Measurements from ENCODE around the gene C4orf33.
"Not testable (repeated sequence)": the region's sequence is repeated elsewhere in the genome, so short reads cannot be mapped to it uniquely, and the experiment has no call there.

C4orf33 gene, protein sequence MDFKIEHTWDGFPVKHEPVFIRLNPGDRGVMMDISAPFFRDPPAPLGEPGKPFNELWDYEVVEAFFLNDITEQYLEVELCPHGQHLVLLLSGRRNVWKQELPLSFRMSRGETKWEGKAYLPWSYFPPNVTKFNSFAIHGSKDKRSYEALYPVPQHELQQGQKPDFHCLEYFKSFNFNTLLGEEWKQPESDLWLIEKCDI

GRCh38 chr4:129095811-129096454 lies at the start of gene C4orf33:
Gene C4orf33, plus strand, starts transcription at chr4:129096152. Its CDS starts 6,459 bp downstream, at chr4:129102611.
- intact Hi-C loops (cut with DNase I), result loop anchor here (5.0 kb wide), 1 partner anchor 234 kb away; no protein-coding TSS in a partner anchor
- peak in 7 of 10 donors; percentile 18 to 90 (median 44) for DNase-seq

DNA sequence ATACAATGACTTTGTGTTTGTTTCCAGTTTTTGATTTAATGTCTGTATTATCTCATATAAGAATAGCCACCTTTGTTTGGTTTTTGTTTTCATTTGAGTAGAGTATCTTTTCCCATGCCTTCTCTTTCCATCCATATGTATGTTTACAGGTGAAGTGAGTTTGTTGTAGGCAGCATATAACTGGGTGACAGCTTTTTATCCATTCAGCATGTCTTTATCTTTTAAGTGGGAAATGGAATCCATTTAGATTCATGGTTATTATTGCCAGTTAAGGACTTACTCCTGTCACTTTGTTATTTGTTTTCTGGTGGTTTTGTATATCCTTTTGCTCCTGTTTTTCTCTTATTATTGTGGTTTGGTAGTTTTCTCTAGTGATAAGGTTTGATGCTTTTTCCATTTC lies 36.9 kb upstream of the C4orf33 start:
- no peak for DNase-seq
- intact Hi-C loops (cut with DNase I), result no loop called here

DNA sequence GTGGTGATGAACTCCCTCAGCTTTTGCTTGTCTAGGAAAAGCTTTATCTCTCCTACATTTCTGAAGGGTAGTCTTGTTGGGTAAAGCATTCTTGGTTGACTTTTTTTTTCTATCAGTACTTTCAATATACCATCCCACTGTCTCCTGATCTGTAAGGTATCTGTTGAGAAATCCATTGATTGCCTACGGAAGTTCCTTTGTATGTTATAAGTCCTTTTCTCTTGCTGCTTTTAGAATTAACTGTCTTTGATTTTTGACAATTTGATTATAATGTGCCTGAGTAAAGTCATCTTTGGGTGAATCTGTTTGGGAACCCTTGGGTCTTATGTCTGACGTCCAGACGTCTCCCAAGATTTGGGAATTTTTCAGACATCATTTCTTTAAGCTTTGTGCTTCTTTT lies 33.4 kb upstream of the C4orf33 start:
- intact Hi-C loops (cut with DNase I), result no loop called here
- no peak for DNase-seq

DNA sequence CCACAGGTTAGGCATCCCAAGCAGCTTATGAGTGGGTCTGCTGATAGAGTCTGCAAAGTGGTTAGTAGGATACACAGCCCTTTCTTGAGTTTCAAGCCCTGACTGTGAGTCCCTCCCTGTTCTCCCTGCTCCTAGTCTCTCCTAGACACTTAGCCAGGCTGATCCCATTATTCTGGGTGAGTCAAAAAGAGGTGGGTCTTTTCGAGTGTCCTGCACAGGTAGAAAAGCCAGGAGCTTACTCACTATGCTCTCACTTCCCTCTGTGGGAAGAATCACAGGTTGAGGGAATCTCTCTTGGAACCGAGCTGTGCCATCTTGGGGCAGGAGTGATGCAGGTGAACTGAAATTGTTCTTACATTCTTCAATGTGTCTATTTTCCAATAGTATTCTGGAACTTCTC lies 32.3 kb upstream of the C4orf33 start:
- DNase-seq, result no peak
- intact Hi-C loops (cut with DNase I), result no loop called here

- intact Hi-C loops (cut with DNase I), result no loop called here
- no peak for DNase-seq
Observed at GRCh38 chr4:129064717-129065116, 31.2 kb upstream of the C4orf33 start.

DNA sequence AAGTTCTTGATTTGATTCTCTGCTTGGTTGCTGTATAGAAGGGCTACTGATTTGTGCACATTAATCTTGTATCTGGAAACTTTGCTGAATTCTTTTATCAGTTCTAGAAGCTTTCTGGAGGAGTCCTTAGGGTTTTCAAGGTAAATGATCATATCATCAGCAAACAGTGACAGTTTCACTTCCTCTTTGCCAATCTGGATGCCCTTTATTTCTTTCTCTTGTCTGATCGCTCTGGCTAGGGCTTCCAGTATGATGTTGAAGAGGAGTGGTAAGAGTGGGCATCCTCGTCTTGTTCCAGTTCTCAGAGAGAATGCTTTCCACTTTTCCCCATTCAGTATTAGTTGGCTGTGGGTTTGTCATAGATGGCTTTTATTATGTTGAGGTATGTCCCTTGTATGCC lies 26.4 kb upstream of the C4orf33 start:
- DNase-seq; intact Hi-C loops (cut with DNase I): not testable (repeated sequence)

GRCh38 chr4:129077326-129077725 lies 18.6 kb upstream of the C4orf33 start:
- intact Hi-C loops (cut with DNase I), result no loop called here
- DNase-seq, result no peak

GRCh38 chr4:129080129-129080528 lies 15.8 kb upstream of the C4orf33 start:
- no peak for DNase-seq
- intact Hi-C loops (cut with DNase I), result no loop called here

GRCh38 chr4:129082302-129082701 lies 13.7 kb upstream of the C4orf33 start:
- intact Hi-C loops (cut with DNase I), result no loop called here
- no peak for DNase-seq

GRCh38 chr4:129085472-129085871 lies 10.5 kb upstream of the C4orf33 start:
- intact Hi-C loops (cut with DNase I), result no loop called here
- DNase-seq, result no peak

DNA sequence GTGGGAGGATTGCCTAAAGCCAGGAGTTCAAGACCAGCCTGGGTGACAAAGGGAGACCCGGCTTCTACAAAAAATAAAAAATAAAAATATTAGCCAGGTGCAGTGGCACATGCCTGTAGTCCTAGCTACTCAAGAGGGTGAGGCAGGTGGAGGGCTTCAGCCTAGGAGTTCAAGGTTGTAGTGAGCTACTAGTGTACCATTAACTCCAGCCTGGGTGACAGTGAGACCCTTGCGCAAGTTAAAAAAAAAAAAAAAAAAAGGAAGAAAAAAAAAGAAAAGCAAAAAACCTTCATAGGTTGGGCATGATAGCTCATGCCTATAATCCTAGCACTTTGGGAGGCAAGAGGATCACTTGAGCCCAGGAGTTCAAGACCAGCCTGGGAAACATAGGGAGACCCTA lies 8.4 kb upstream of the C4orf33 start:
- intact Hi-C loops (cut with DNase I), result no loop called here
- no peak for DNase-seq

- DNase-seq, result no peak
- intact Hi-C loops (cut with DNase I), result loop anchor here (5.0 kb wide), 1 partner anchor 805 kb away; the partner anchor contains the start of gene PGRMC2
Observed at GRCh38 chr4:129092631-129093190, 3.2 kb upstream of the C4orf33 start.

DNA sequence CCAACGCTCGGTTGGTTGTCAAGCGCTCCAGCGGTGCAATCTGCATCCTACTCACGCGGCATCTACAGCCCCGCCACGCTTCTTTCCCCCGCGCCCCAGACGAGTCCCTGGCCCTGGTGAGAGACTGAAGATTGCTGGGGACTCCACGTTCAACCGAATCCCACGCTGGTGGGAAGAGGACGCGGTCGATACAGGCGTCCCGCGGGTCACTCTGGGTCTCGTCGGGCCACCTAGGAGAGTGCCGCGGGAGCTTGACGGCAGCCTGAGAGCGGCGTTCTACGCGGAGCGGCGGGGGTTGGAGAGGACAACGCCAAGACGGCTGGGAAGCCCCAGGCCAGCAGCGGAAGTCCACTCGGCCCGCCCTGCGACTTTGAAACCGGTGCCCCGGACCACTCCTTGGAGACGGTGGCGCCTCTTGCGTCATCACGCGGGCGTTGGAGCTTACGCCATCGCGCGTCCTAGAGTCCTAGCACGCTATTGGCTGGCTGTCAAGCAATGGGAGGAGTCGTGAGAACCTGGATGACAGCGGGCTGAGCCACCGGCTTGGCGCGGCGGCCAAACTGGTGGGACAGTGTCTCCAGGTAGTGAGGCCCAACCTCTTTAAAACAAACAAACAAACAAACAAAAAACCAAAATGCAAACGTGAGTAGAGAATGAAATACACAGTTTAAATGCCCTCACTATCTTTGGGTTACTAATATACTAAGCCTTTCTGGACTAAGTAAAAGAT lies 2.6 kb upstream of the C4orf33 start, which contains the start of gene SCLT1:
SCLT1 (minus strand) TSS at position 349 of the 730 bp plus-strand sequence. CDS start 436 bp downstream, outside the sequence.
- intact Hi-C loops (cut with DNase I), result loop anchor here (5.0 kb wide), 1 partner anchor 806 kb away; the partner anchor contains the start of gene PGRMC2
- peak; percentile 95 to 100 (median 98) for DNase-seq

DNA sequence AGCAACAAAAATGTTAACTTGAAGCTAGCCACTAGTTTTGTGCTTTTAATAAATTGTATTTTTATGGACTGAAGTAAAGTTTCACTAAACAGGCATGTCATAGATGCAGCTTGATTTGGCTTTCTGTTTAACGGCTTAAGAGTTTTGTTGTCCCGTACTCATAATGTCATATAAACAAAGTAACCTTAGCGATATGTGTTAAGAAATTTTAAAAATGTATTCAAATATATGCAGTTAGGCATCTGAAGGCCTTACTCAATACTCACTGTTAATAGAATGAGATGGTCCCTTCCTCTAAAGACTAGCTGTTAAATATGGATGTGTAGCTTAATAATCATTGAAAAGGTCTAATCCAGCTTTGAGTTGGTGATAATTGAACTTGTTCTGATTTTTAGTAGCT lies 1.6 kb upstream of the C4orf33 start:
- no peak for DNase-seq
- intact Hi-C loops (cut with DNase I), result loop anchor here (5.0 kb wide), 1 partner anchor 807 kb away; the partner anchor contains the start of gene PGRMC2

DNA sequence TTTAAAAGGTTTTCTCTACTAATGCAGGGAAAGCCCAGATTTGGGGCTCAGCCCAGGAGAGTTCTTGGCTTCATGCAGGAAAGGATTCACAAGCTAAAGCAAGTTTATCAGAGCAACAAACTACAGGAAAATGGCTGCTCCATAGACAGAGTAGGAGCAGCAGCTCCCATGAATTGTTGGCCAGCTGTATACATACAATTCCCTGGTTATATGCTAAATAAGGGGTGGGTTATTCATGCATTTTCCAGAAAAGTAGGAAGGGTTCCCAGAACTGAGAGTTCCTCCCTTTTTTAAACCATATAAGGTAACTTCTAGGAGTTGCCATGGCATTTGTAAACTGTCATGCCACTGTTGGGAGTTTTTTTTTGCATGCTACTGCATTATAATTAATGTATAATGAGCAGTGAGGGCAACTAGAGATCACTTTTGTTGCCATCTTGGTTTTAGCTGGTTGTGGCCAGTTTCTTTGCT lies 2.6 kb downstream of the C4orf33 start:
- no peak for DNase-seq
- intact Hi-C loops (cut with DNase I), result loop anchor here (5.0 kb wide), 1 partner anchor 236 kb away; no protein-coding TSS in a partner anchor

- DNase-seq, result no peak
- intact Hi-C loops (cut with DNase I), result no loop called here
Observed at GRCh38 chr4:129109965-129110824, 14.2 kb downstream of the C4orf33 start.

- no peak for DNase-seq
- intact Hi-C loops (cut with DNase I), result no loop called here
Observed at GRCh38 chr4:129110931-129111330, 15.0 kb downstream of the C4orf33 start.

DNA sequence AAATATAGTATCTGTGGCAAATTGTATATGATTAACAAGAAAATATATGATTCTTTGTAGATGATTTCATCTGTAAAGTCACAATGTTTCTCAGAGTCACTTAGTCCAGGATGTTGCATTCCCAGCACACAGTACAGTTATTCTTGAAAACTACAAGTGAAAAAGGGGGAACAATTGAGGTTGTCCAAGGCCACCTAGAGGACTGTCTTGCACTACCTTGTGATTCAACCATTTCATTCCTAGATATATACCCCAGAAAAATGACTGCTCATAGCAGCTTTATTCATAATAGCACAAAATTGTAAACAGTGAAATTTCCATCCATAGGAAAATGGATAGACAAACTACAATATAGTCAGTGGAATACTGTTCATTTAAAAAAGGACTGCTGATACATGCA lies 16.0 kb downstream of the C4orf33 start:
- intact Hi-C loops (cut with DNase I), result no loop called here
- DNase-seq, result no peak

GRCh38 chr4:129113434-129113833 lies 17.5 kb downstream of the C4orf33 start:
- DNase-seq, result no peak
- intact Hi-C loops (cut with DNase I), result no loop called here

DNA sequence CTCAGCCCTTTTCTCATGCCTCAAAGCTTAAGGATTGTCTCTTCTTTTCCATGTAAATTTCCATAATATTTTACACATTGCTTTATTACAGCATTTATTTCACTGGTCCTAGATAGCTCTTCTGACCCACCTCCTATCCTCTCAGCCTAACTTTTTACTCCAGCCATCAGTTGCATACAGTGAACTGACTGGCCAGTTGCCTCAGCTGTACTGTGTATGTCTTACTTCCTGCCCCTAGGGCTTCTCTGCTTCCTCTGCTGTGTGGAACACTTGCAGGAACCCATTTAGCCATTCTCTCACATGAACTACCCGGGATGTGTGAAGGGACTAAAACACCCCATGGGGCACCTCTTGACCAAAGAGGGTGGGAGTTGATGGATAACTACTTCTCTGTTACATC lies 18.0 kb downstream of the C4orf33 start:
- intact Hi-C loops (cut with DNase I), result no loop called here
- DNase-seq, result no peak

Measured in posterior cingulate gyrus (tissue), 11 donors.